Measurements from ENCODE around the gene LIX1L.

LIX1L gene

GRCh38 chr1:145963265-145964019, 5.6 kb upstream of the LIX1L start:
- DNase-seq (ENCODE audit: low read depth in 2 of 2), result no peak

- DNase-seq (ENCODE audit: low read depth in 2 of 2), result peak in 1 of 2 donors; percentile 34
Observed at GRCh38 chr1:145962157-145963102, 4.6 kb upstream of the LIX1L start.

GRCh38 chr1:145961425-145962156, 3.8 kb upstream of the LIX1L start:
- DNase-seq (ENCODE audit: low read depth in 2 of 2), result peak in 1 of 2 donors; percentile 51

GRCh38 chr1:145961109-145961424, 3.2 kb upstream of the LIX1L start:
- no peak for DNase-seq (ENCODE audit: low read depth in 2 of 2)

GRCh38 chr1:145960468-145961108, 2.8 kb upstream of the LIX1L start:
- DNase-seq (ENCODE audit: low read depth in 2 of 2), result peak in 1 of 2 donors; percentile 38

- no peak for DNase-seq (ENCODE audit: low read depth in 2 of 2)
Observed at GRCh38 chr1:145959957-145960467, 2.2 kb upstream of the LIX1L start.

GRCh38 chr1:145959333-145959732, 1.5 kb upstream of the LIX1L start:
- DNase-seq (ENCODE audit: low read depth in 2 of 2), result no peak

- no peak for DNase-seq (ENCODE audit: low read depth in 2 of 2)
Observed at GRCh38 chr1:145958734-145959133, 917 bp upstream of the LIX1L start.

- no peak for DNase-seq (ENCODE audit: low read depth in 2 of 2)
Observed at GRCh38 chr1:145956781-145957442, 905 bp downstream of the LIX1L start.

GRCh38 chr1:145956361-145956760, 1.5 kb downstream of the LIX1L start:
- no peak for DNase-seq (ENCODE audit: low read depth in 2 of 2)

GRCh38 chr1:145955436-145955835, 2.4 kb downstream of the LIX1L start:
- no peak for DNase-seq (ENCODE audit: low read depth in 2 of 2)

GRCh38 chr1:145953861-145954260, 4.0 kb downstream of the LIX1L start:
- DNase-seq (ENCODE audit: low read depth in 2 of 2), result no peak

GRCh38 chr1:145952903-145953302, 4.9 kb downstream of the LIX1L start:
- DNase-seq (ENCODE audit: low read depth in 2 of 2), result no peak

- no peak for DNase-seq (ENCODE audit: low read depth in 2 of 2)
Observed at GRCh38 chr1:145951526-145951925, 6.3 kb downstream of the LIX1L start.

- no peak for DNase-seq (ENCODE audit: low read depth in 2 of 2)
Observed at GRCh38 chr1:145949219-145949618, 8.6 kb downstream of the LIX1L start.

GRCh38 chr1:145947551-145947950, 10.3 kb downstream of the LIX1L start:
- no peak for DNase-seq (ENCODE audit: low read depth in 2 of 2)

GRCh38 chr1:145946477-145946986, 11.3 kb downstream of the LIX1L start:
- DNase-seq (ENCODE audit: low read depth in 2 of 2), result no peak

GRCh38 chr1:145944532-145944931, 13.3 kb downstream of the LIX1L start:
- no peak for DNase-seq (ENCODE audit: low read depth in 2 of 2)

- DNase-seq (ENCODE audit: low read depth in 2 of 2), result no peak
Observed at GRCh38 chr1:145942871-145943270, 14.9 kb downstream of the LIX1L start.

- no peak for DNase-seq (ENCODE audit: low read depth in 2 of 2)
Observed at GRCh38 chr1:145942405-145942804, 15.4 kb downstream of the LIX1L start.

GRCh38 chr1:145937436-145937835, 20.4 kb downstream of the LIX1L start:
- no peak for DNase-seq (ENCODE audit: low read depth in 2 of 2)

Measured in stimulated activated CD4-positive, alpha-beta T cell treated with anti-CD3 and anti-CD28 coated beads, Interleukin-1b, Interleukin-23, amount 100 ng/mL, for 4 hours (primary cell).